A673 (cell line): Measurements from ENCODE around the gene ODR4. TPM values are rescaled to one million over a fixed set of nuclear protein-coding genes. Genes with fewer than 3 reads are reported as not detected.
A peak's percentile ranks its signal among the peaks of the same experiment; 100 is the strongest.

ENCODE experiments used
- BruUV-seq: library from RNA; stranded (reverse); fragments of 400-500 nt; replicated peaks from 2 replicates; lab custom pipeline; 2021; lab: Mats Ljungman, UMichigan
- CTCF ChIA-PET: fragments of 300-600 bp; sonication (Branson Sonifier 250); formaldehyde crosslinking; loops from one replicate; lab custom pipeline; 2022; ENCODE audit warnings: antibody characterized with exemption; lab: Charles Lee
- POLR2A ChIA-PET: fragments of 300-600 bp; sonication (Branson Sonifier 250); formaldehyde crosslinking; loops from one replicate; lab custom pipeline; 2022; ENCODE audit warnings: antibody characterized with exemption; ENCODE audit not compliant: low non-redundant PET; lab: Charles Lee
- DNase-seq: peaks from one replicate; pipeline ENCODE4 v3.0.0-alpha.2; 2015; ENCODE audit warnings: low spot score
- H3K27ac ChIP-seq: fragments of 200-600 bp; sonication (generic); 2 replicates; pipeline ENCODE4 v1.5.1; 2016; ENCODE audit warnings: mixed run types, low read depth, mild to moderate bottlenecking, mixed read lengths, antibody characterized with exemption, low read length; ENCODE audit not compliant: poor library complexity, severe bottlenecking
- H3K27me3 ChIP-seq: fragments of 200-600 bp; sonication (generic); replicated peaks from 2 replicates; pipeline ENCODE4 v1.6.1; 2017; ENCODE audit warnings: mixed run types, low read depth, mild to moderate bottlenecking, mixed read lengths, antibody characterized with exemption, low read length; ENCODE audit not compliant: insufficient read depth, poor library complexity
- H3K36me3 ChIP-seq: fragments of 200-600 bp; sonication (generic); 2 replicates; pipeline ENCODE4 v1.6.1; 2016; ENCODE audit warnings: mixed run types, mild to moderate bottlenecking, mixed read lengths, antibody characterized with exemption, low read length; ENCODE audit not compliant: insufficient read depth, poor library complexity, severe bottlenecking
- H3K4me1 ChIP-seq: fragments of 200-600 bp; sonication (generic); 2 replicates; pipeline ENCODE4 v1.6.1; 2017; ENCODE audit warnings: mixed run types, mild to moderate bottlenecking, mixed read lengths, antibody characterized with exemption, low read length; ENCODE audit not compliant: insufficient read depth, poor library complexity, severe bottlenecking
- H3K4me3 ChIP-seq: fragments of 200-600 bp; sonication (generic); 2 replicates; pipeline ENCODE4 v1.5.1; 2016; ENCODE audit warnings: low read depth, mixed run types, mild to moderate bottlenecking, mixed read lengths, low read length; ENCODE audit not compliant: poor library complexity, severe bottlenecking
- H3K9me3 ChIP-seq: fragments of 200-600 bp; sonication (generic); 2 replicates; pipeline ENCODE4 v1.6.1; 2016; ENCODE audit warnings: mixed run types, low read depth, mild to moderate bottlenecking, mixed read lengths, antibody characterized with exemption, low read length; ENCODE audit not compliant: poor library complexity, severe bottlenecking
- CTCF ChIP-seq: fragments of 300-800, 200-600 bp; sonication (generic); conservative IDR thresholded peaks from 2 replicates; pipeline ENCODE4 v1.5.1; 2017; ENCODE audit warnings: low read depth, mild to moderate bottlenecking, antibody characterized with exemption, low read length, moderate library complexity, mixed read lengths
- EZH2 ChIP-seq: fragments of 200-600 bp; sonication (generic); IDR thresholded peaks from 2 replicates; pipeline ENCODE4 v1.6.1; 2017; ENCODE audit warnings: borderline replicate concordance, low read depth, mild to moderate bottlenecking, mixed read lengths, antibody characterized with exemption, low read length; ENCODE audit not compliant: poor library complexity, severe bottlenecking
- intact Hi-C: fragments of 100-400 bp; cut with micrococcal nuclease; formaldehyde crosslinking; loops from one replicate; pipeline ENCODE4 v1.10.0; 2022; ENCODE audit not compliant: unreplicated experiment
- total RNA-seq: library from RNA; stranded (reverse); gene quantifications from 2 replicates; pipeline ENCODE4 v1.2.3, GENCODE V29; 2021

ODR4 gene
- total RNA-seq, 1 experiment from 2014 or later = 23.1 TPM

- POLR2A ChIA-PET = no interaction called here
- no TSS peak for BruUV-seq
- Histone ChIP-seq H3K36me3 (peaks cover 11% of the 10 kb centered on the region), H3K4me3 (no peak overlapping the region), H3K27me3 (no peaks in the 10 kb centered on the region), H3K4me1 (peaks cover 16% of the 10 kb centered on the region), H3K9me3 (no peaks in the 10 kb centered on the region), H3K27ac (no peak overlapping the region)
- DNase-seq = peak; percentile 35
- CTCF ChIA-PET = interaction anchor here (0.6 kb wide), 1 partner anchor 302 kb away, joined by 3 read pairs; no protein-coding TSS in a partner anchor
- no peak for TF ChIP-seq EZH2
- intact Hi-C loops = no loop called here
Observed at GRCh38 chr1:186420923-186421322, 45.3 kb downstream of the ODR4 start.

GRCh38 chr1:186421446-186421845, 45.8 kb downstream of the ODR4 start:
- ChIA-PET CTCF (no interaction called here), POLR2A (no interaction called here)
- no peaks in the 10 kb centered on the region for H3K9me3 ChIP-seq
- intact Hi-C loops = no loop called here
- peaks cover 11% of the 10 kb centered on the region for H3K36me3 ChIP-seq
- no peak overlapping the region for H3K4me3 ChIP-seq
- BruUV-seq = no TSS peak
- H3K27me3 ChIP-seq = no peaks in the 10 kb centered on the region
- DNase-seq = no peak
- peak overlapping the region; percentile 39 for H3K27ac ChIP-seq
- peaks cover 16% of the 10 kb centered on the region for H3K4me1 ChIP-seq
- TF ChIP-seq CTCF (no peak), EZH2 (no peak)

DNA sequence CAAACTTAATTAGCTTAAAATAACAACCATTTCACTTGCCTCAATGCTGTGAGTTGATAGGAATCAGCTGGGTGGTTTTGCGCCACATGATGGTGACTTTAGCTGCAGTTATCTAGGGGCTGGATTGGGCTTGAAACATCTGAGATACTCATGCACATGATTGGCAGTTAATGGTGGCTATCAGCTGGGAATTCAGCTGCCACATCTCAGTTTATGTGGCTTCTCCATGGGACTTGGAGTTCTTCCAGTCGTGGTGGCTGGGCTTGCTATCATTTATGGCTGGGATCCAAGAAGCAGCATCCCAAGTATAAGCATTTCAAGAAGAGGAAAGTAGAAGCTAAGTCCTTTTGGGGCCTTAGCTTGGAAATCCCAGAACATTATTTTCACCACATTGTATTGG, 48.9 kb downstream of the ODR4 start:
- CTCF ChIA-PET = no interaction called here

More for the DNA sequence above, 48.9 kb downstream of the ODR4 start:
- Histone ChIP-seq H3K27me3 (no peaks in the 10 kb centered on the region), H3K36me3 (peaks cover 2% of the 10 kb centered on the region), H3K4me1 (peaks cover 16% of the 10 kb centered on the region), H3K4me3 (no peak overlapping the region), H3K27ac (no peak overlapping the region), H3K9me3 (no peaks in the 10 kb centered on the region)
- POLR2A ChIA-PET = no interaction called here
- TF ChIP-seq CTCF (no peak), EZH2 (no peak)
- BruUV-seq = no TSS peak
- intact Hi-C loops = no loop called here
- peak; percentile 61 for DNase-seq
